Stimulated activated naive B cell treated with anti-CD40 and anti-IgM and Interleukin-4, amounts not matched to agents 10 μg/mL and 1 μg/mL and 100 μg/mL, for 72 hours (primary cell): ENCODE measurements around the gene ITGB2.

ENCODE experiments used
- ATAC-seq, 2 donors: fragments of 150-1000 bp; cut with Tn5 transposase; replicated peaks; 2 replicates each; pipeline ENCODE4 v1.10.0; 2021; ENCODE audit warnings: moderate library complexity in 1 of 2
- DNase-seq: peaks from one replicate; pipeline ENCODE4 v3.0.0; 2021
- H3K27ac Mint-ChIP-seq: one replicate; pipeline ENCODE4 v1.8.0; 2022; ENCODE audit warnings: mild to moderate bottlenecking, mixed read lengths
- H3K27me3 Mint-ChIP-seq, 2 donors: one replicate each; pipeline ENCODE4 v1.8.0; 2022; ENCODE audit warnings: mixed read lengths in 2 of 2
- H3K36me3 Mint-ChIP-seq, 2 donors: one replicate each; pipeline ENCODE4 v1.8.0; 2022; ENCODE audit warnings: mixed read lengths in 2 of 2, mild to moderate bottlenecking in 1 of 2
- H3K4me1 Mint-ChIP-seq, 2 donors: one replicate each; pipeline ENCODE4 v1.8.0; 2022; ENCODE audit warnings: mixed read lengths in 2 of 2, mild to moderate bottlenecking in 1 of 2
- H3K4me3 Mint-ChIP-seq, 2 donors: one replicate each; pipeline ENCODE4 v1.8.0; 2022; ENCODE audit warnings: mild to moderate bottlenecking in 2 of 2, mixed read lengths in 2 of 2, moderate library complexity in 1 of 2
- H3K9me3 Mint-ChIP-seq, 2 donors: one replicate each; pipeline ENCODE4 v1.8.0; 2022; ENCODE audit warnings: mixed read lengths in 2 of 2, mild to moderate bottlenecking in 1 of 2

Gene ITGB2

GRCh38 chr21:44899768-44900558 lies 20.7 kb downstream of the ITGB2 start:
- H3K27ac Mint-ChIP-seq, result peak overlapping the region; percentile 75

GRCh38 chr21:44898851-44899767 lies 21.6 kb downstream of the ITGB2 start:
- H3K9me3 Mint-ChIP-seq, result no peaks in the 10 kb centered on the region
- no peaks in the 10 kb centered on the region for H3K27me3 Mint-ChIP-seq
- H3K36me3 Mint-ChIP-seq, result peaks cover 64 to 70% of the 10 kb centered on the region in 2 donors
- ATAC-seq (no peak), DNase-seq (no peak)
- no peak overlapping the region for H3K4me3 Mint-ChIP-seq
- H3K27ac Mint-ChIP-seq, result peak overlapping the region; percentile 75
- peaks cover 17 to 18% of the 10 kb centered on the region in 2 donors for H3K4me1 Mint-ChIP-seq

More at GRCh38 chr21:44899768-44900558, 20.7 kb downstream of the ITGB2 start:
- DNase-seq, result no peak
- no peaks in the 10 kb centered on the region for H3K9me3 Mint-ChIP-seq
- H3K36me3 Mint-ChIP-seq, result peaks cover 61 to 70% of the 10 kb centered on the region in 2 donors
- ATAC-seq, result no peak
- peaks cover 21 to 24% of the 10 kb centered on the region in 2 donors for H3K4me1 Mint-ChIP-seq
- H3K27me3 Mint-ChIP-seq, result no peaks in the 10 kb centered on the region
- H3K4me3 Mint-ChIP-seq, result no peak overlapping the region

GRCh38 chr21:44898011-44898488 lies 22.6 kb downstream of the ITGB2 start:
- DNase-seq, result no peak
- no peak overlapping the region for H3K4me3 Mint-ChIP-seq
- no peaks in the 10 kb centered on the region for H3K9me3 Mint-ChIP-seq
- H3K36me3 Mint-ChIP-seq, result peaks cover 61 to 66% of the 10 kb centered on the region in 2 donors
- H3K27ac Mint-ChIP-seq, result peak overlapping the region; percentile 77
- no peaks in the 10 kb centered on the region for H3K27me3 Mint-ChIP-seq
- H3K4me1 Mint-ChIP-seq, result peaks cover 21 to 22% of the 10 kb centered on the region in 2 donors
- no peak for ATAC-seq

- peaks cover 55 to 64% of the 10 kb centered on the region in 2 donors for H3K36me3 Mint-ChIP-seq
- ATAC-seq, result peak in 1 of 2 donors; percentile 24
- H3K27ac Mint-ChIP-seq, result no peak overlapping the region
Measured at GRCh38 chr21:44897326-44898010, 23.2 kb downstream of the ITGB2 start.

DNA sequence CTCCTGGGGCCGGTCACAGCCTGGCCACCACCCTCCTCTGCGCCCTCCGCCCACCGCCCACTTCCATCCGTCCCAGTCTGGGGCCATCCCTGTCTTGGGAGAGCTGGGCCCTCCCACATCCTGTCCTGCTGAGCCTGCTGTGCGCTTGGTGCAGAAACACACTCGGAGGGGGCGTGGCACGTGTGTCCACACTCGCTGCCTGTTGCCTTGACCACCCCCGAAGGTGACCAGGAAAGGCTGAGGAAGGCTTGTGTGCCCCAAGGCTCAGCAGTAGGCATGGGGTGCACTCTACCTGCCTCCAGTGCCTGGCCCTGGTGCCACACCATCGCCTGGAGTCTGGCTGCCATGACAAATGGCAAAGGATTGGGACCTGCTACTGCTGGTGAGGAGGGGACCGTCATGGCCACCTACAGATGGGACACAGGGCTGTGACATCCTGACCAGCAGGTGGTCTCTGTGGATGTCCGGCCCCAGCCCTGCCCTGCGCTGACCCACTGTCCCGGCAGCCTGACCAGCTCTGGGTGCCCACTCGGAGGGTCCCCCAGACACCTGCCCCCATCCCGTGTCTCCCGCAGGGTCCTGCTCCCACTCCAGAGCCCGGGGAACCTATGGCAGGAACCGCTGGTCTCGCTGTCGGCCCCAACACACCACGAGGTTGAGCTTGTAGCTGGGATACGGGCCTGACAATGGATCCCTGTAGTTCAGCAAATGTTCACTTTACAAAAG lies 24.0 kb downstream of the ITGB2 start:
- no peaks in the 10 kb centered on the region for H3K27me3 Mint-ChIP-seq
- H3K4me1 Mint-ChIP-seq, result peaks cover 20 to 28% of the 10 kb centered on the region in 2 donors
- no peaks in the 10 kb centered on the region for H3K9me3 Mint-ChIP-seq
- no peak overlapping the region for H3K27ac Mint-ChIP-seq
- H3K36me3 Mint-ChIP-seq, result peaks cover 53 to 62% of the 10 kb centered on the region in 2 donors
- H3K4me3 Mint-ChIP-seq, result no peak overlapping the region
- DNase-seq, result no peak
- ATAC-seq, result no peak

More at GRCh38 chr21:44897326-44898010, 23.2 kb downstream of the ITGB2 start:
- Mint-ChIP-seq H3K4me1 (peaks cover 18 to 22% of the 10 kb centered on the region in 2 donors), H3K27me3 (no peaks in the 10 kb centered on the region), H3K4me3 (no peak overlapping the region), H3K9me3 (no peaks in the 10 kb centered on the region)
- no peak for DNase-seq

DNA sequence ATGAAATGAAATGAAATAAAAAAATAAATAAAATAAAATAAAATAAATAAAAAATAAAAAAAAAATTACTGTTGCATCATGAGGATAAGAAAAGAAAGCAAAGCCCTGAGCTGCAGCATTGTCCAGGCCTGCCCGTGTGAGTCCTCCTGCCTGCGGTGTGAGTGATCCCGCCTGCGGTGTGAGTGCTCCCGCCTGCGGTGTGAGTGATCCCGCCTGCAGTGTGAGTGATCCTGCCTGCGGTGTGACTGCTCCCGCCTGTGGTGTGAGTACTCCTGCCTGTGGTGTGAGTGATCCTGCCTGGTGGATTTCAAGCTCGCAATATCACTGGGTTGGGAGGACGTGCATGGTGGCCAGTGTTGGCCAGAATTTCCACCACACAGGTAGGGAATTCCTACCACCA lies 24.8 kb downstream of the ITGB2 start:
- H3K27me3 Mint-ChIP-seq, result no peaks in the 10 kb centered on the region
- no peaks in the 10 kb centered on the region for H3K9me3 Mint-ChIP-seq
- peaks cover 52 to 60% of the 10 kb centered on the region in 2 donors for H3K36me3 Mint-ChIP-seq
- no peak for ATAC-seq
- H3K4me1 Mint-ChIP-seq, result peaks cover 21 to 24% of the 10 kb centered on the region in 2 donors
- no peak overlapping the region for H3K4me3 Mint-ChIP-seq
- H3K27ac Mint-ChIP-seq, result no peak overlapping the region
- DNase-seq, result no peak

GRCh38 chr21:44894687-44895302 lies 25.9 kb downstream of the ITGB2 start:
- H3K27me3 Mint-ChIP-seq, result no peaks in the 10 kb centered on the region
- ATAC-seq, result no peak
- no peaks in the 10 kb centered on the region for H3K9me3 Mint-ChIP-seq
- no peak for DNase-seq
- H3K27ac Mint-ChIP-seq, result no peak overlapping the region
- no peak overlapping the region for H3K4me3 Mint-ChIP-seq
- H3K4me1 Mint-ChIP-seq, result peaks cover 20 to 21% of the 10 kb centered on the region in 2 donors
- H3K36me3 Mint-ChIP-seq, result peaks cover 53 to 63% of the 10 kb centered on the region in 2 donors

DNA sequence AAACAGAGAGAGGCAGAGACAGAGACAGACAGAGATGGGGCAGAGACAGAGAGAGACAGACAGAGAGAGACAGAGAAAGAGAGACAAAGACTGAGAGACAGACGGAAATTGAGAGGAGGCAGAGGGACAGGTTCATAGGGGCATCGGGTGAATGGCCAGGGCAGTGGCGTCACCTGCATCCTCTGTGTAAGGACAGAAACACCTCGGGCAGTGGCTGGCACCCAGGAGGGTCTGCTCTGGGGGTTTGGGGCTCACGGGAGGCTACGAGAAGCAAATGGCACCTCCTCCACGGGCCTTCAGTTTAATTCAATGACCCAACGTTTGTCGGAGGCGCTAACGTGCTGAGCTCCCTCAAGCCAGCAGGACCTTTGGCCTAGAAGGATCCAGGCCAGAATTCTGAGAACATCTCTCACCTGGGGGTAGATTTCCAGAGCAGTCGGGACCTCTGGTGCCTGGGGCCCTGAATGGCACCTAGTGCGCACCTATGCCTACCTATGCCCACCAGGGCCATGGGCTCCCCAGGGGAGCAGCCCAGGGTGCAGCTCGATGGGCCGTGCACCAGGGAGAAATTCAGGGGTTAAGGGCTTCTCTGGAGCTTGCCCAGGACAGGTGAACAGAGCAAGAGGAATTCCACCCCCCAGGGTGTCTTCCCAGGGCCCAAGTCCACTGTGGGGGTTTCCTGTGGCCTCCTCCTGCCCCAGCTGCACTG lies 26.6 kb downstream of the ITGB2 start:
- H3K9me3 Mint-ChIP-seq, result no peaks in the 10 kb centered on the region
- DNase-seq (no peak), ATAC-seq (no peak)
- H3K36me3 Mint-ChIP-seq, result peaks cover 50 to 61% of the 10 kb centered on the region in 2 donors
- H3K27me3 Mint-ChIP-seq, result no peaks in the 10 kb centered on the region
- H3K27ac Mint-ChIP-seq, result no peak overlapping the region
- peaks cover 20 to 21% of the 10 kb centered on the region in 2 donors for H3K4me1 Mint-ChIP-seq
- no peak overlapping the region for H3K4me3 Mint-ChIP-seq

- Mint-ChIP-seq H3K4me1 (peaks cover 18 to 20% of the 10 kb centered on the region in 2 donors), H3K4me3 (no peak overlapping the region), H3K36me3 (peaks cover 48 to 61% of the 10 kb centered on the region in 2 donors), H3K9me3 (no peaks in the 10 kb centered on the region), H3K27me3 (no peaks in the 10 kb centered on the region), H3K27ac (no peak overlapping the region)
- DNase-seq (no peak), ATAC-seq (no peak)
Measured at GRCh38 chr21:44893278-44893556, 27.5 kb downstream of the ITGB2 start.

DNA sequence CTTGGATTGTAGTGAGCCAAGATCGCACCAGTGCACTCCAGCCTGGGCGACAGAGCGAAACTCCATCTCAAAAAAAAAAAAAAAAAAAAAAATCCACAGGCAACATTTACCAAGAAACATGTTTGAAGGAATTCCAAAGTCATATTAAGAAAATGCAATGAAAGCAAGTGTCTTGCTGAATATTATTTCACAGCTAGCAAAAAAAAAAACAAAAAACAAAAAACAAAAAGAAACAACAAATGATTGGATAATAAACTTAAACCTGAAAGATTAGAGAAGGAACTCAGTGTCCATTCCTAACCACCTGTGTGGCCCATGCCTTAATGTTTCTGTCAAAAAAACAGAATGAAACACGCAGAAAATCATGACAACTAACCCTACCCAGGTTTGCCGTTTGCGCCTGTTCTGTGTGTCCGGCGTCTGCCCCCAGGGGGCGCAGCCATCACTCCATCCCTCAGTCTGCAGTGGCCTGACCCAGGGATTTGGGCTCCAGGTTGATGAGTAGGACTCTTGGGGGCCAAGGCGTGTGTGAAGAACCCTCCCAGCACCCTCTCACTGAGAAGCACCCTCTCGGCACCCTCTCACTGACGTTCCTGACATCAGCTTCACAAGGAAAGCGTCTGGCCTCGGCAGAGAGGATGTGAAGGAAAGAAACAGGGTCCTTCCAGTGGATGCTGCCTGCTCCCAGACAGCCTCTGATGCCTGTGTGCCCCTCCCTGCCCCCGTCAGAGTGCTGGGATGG lies 28.0 kb downstream of the ITGB2 start:
- Mint-ChIP-seq H3K4me1 (peaks cover 17 to 20% of the 10 kb centered on the region in 2 donors), H3K27ac (no peak overlapping the region), H3K9me3 (no peaks in the 10 kb centered on the region), H3K36me3 (peaks cover 48 to 58% of the 10 kb centered on the region in 2 donors), H3K4me3 (no peak overlapping the region), H3K27me3 (no peaks in the 10 kb centered on the region)
- DNase-seq (peak; percentile 56), ATAC-seq (peak; percentile 85 to 89)

DNA sequence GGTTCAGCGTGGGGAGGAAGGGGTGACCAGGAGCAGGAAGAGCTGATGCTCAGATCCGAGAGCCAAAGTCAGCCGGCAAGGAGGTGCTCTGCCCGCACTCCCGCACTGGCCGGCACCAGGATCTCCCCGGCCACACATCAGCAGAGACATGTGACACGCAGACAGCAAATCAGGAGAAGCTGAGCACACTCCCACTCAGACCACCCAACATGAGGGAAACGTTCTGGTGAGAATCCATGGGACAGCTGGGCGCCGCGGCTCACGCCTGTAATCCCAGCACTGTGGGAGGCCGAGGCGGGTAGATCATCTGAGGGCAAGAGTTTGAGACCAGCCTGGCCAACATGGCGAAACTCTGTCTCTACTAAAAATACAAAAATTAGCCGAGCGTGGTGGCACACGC lies 28.6 kb downstream of the ITGB2 start:
- ATAC-seq, result no peak
- DNase-seq, result no peak
- H3K27me3 Mint-ChIP-seq, result no peaks in the 10 kb centered on the region
- no peak overlapping the region for H3K27ac Mint-ChIP-seq
- peaks cover 46 to 62% of the 10 kb centered on the region in 2 donors for H3K36me3 Mint-ChIP-seq
- peaks cover 17 to 20% of the 10 kb centered on the region in 2 donors for H3K4me1 Mint-ChIP-seq
- H3K9me3 Mint-ChIP-seq, result no peaks in the 10 kb centered on the region
- H3K4me3 Mint-ChIP-seq, result no peak overlapping the region

DNA sequence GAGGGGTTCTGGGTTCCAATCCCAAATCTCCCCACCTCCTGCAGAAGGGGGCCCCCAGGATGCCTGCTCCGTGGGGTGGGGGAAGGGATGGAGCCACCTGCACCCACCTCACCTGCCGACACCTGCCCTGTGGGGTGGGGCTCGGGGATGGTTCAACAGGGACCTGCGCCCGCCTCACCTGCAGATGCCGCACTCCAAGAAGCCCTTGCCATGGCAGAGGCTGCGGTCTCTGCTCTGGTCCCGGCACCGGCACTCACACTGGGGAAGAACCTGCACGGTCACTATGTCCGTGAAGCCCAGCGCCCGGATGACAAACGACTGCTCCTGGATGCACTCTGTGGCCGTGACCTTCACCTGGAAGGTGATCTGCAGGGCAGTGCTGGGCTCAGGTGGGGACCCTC lies 29.1 kb downstream of the ITGB2 start:
- Mint-ChIP-seq H3K4me1 (peaks cover 17 to 20% of the 10 kb centered on the region in 2 donors), H3K36me3 (peaks cover 45 to 65% of the 10 kb centered on the region in 2 donors), H3K27ac (no peak overlapping the region), H3K27me3 (no peaks in the 10 kb centered on the region), H3K9me3 (no peaks in the 10 kb centered on the region), H3K4me3 (no peak overlapping the region)
- ATAC-seq (no peak), DNase-seq (no peak)
